ENCODE data around the gene PTPRN. TPM values are rescaled to one million over a fixed set of nuclear protein-coding genes. Genes with fewer than 3 reads are reported as not detected.

Gene PTPRN
- total and polyA plus RNA-seq, 2 of the 8 experiments (the other 6 are each of a cell fraction or from before 2014, with no cell fraction given), result 5.4 to 8.2 TPM

DNA sequence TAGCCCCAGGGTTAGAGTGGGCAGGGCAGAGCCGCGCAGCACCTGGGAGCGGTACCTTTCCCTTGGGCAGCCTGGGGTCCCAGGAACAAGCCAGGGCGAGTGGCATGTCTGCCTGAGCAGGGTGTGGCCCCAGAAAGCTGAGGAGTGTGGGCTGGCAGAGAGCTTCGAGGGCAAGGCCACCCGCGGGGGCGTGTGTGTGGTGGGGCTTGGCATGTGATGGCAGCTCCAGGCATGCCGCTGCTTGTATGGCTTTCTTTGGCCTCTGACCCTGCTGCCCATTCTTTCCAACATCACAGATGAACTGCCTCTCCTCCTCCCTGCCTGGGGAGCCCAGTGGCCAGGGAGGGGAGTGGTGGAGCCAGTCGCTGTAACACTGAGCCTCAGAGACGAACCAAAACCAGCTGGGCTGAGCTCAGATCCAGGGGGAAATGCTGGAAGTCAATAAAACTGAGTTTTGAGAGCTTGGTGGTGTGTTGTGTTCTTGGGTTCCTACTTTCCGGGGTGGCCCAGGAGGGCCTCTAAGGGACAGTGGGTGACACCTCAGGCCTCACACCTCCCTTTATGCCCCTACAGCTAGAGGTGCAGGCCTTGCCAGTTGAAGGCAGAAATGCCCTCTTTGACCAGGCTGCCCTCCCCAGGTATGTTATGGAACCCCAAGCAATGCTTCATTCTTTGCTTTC, 22.6 kb downstream of the PTPRN start (continued):
- TF ChIP-seq CHD7 (IDR thresholded peaks at IDR 0.05; ENCODE audit: insufficient replicate concordance, low read length), result no peak
- no peak for TF ChIP-seq MAFK (IDR thresholded peaks at IDR 0.05; ENCODE audit: low read depth, low read length)
- no peak for TF ChIP-seq SIN3A (conservative IDR thresholded peaks at IDR 0.05 in 1 of 2, IDR thresholded peaks at IDR 0.05 in 1 of 2; ENCODE audit: low read depth in 1 of 2, low read length in 2 of 2)
- TF ChIP-seq RAD21 (IDR thresholded peaks at IDR 0.05 in 1 of 2, conservative IDR thresholded peaks at IDR 0.05 in 1 of 2; ENCODE audit: low read depth in 2 of 2, low read length in 2 of 2), result no peak
